ENCODE measurements around the gene TPT1. TPM values are rescaled to one million over a fixed set of nuclear protein-coding genes. Genes with fewer than 3 reads are reported as not detected.

The TPT1 gene
- total and polyA plus RNA-seq, 9 of the 15 experiments (the other 6 are each of a cell fraction or from before 2014, with no cell fraction given) = 602 to 2,508 (median 1,784) TPM

DNA sequence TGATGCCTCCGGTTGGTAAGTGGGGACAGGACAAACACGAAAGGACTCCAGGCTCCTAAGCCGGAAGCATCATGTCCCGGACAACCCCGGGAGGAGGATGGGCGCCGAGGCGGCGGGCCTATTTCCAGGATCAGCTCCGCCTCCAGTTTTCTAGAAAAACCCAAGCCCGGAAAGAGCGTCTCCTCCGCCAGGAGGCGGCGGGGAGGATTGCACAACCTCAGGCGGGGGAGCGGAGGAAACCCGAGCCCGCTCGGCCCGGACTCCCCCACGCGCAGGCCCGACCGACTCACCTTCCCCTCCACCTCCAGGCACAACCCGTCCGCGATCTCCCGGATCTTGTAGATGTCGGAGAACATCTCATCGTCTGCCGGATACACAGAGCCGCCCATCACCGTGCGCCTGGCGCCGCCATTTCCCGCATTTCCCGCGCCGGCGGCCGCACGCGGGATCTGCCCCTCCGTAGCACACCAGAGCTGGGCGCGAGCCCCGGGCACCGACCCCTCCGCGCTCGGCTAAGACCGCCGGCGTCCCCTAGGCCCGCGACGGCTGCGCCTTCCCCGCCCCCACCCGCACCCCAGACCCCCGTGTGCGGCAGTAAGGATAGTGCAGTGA is 455 bp downstream of the TPT1 start (continued):
- TF ChIP-seq, protein P1, sequence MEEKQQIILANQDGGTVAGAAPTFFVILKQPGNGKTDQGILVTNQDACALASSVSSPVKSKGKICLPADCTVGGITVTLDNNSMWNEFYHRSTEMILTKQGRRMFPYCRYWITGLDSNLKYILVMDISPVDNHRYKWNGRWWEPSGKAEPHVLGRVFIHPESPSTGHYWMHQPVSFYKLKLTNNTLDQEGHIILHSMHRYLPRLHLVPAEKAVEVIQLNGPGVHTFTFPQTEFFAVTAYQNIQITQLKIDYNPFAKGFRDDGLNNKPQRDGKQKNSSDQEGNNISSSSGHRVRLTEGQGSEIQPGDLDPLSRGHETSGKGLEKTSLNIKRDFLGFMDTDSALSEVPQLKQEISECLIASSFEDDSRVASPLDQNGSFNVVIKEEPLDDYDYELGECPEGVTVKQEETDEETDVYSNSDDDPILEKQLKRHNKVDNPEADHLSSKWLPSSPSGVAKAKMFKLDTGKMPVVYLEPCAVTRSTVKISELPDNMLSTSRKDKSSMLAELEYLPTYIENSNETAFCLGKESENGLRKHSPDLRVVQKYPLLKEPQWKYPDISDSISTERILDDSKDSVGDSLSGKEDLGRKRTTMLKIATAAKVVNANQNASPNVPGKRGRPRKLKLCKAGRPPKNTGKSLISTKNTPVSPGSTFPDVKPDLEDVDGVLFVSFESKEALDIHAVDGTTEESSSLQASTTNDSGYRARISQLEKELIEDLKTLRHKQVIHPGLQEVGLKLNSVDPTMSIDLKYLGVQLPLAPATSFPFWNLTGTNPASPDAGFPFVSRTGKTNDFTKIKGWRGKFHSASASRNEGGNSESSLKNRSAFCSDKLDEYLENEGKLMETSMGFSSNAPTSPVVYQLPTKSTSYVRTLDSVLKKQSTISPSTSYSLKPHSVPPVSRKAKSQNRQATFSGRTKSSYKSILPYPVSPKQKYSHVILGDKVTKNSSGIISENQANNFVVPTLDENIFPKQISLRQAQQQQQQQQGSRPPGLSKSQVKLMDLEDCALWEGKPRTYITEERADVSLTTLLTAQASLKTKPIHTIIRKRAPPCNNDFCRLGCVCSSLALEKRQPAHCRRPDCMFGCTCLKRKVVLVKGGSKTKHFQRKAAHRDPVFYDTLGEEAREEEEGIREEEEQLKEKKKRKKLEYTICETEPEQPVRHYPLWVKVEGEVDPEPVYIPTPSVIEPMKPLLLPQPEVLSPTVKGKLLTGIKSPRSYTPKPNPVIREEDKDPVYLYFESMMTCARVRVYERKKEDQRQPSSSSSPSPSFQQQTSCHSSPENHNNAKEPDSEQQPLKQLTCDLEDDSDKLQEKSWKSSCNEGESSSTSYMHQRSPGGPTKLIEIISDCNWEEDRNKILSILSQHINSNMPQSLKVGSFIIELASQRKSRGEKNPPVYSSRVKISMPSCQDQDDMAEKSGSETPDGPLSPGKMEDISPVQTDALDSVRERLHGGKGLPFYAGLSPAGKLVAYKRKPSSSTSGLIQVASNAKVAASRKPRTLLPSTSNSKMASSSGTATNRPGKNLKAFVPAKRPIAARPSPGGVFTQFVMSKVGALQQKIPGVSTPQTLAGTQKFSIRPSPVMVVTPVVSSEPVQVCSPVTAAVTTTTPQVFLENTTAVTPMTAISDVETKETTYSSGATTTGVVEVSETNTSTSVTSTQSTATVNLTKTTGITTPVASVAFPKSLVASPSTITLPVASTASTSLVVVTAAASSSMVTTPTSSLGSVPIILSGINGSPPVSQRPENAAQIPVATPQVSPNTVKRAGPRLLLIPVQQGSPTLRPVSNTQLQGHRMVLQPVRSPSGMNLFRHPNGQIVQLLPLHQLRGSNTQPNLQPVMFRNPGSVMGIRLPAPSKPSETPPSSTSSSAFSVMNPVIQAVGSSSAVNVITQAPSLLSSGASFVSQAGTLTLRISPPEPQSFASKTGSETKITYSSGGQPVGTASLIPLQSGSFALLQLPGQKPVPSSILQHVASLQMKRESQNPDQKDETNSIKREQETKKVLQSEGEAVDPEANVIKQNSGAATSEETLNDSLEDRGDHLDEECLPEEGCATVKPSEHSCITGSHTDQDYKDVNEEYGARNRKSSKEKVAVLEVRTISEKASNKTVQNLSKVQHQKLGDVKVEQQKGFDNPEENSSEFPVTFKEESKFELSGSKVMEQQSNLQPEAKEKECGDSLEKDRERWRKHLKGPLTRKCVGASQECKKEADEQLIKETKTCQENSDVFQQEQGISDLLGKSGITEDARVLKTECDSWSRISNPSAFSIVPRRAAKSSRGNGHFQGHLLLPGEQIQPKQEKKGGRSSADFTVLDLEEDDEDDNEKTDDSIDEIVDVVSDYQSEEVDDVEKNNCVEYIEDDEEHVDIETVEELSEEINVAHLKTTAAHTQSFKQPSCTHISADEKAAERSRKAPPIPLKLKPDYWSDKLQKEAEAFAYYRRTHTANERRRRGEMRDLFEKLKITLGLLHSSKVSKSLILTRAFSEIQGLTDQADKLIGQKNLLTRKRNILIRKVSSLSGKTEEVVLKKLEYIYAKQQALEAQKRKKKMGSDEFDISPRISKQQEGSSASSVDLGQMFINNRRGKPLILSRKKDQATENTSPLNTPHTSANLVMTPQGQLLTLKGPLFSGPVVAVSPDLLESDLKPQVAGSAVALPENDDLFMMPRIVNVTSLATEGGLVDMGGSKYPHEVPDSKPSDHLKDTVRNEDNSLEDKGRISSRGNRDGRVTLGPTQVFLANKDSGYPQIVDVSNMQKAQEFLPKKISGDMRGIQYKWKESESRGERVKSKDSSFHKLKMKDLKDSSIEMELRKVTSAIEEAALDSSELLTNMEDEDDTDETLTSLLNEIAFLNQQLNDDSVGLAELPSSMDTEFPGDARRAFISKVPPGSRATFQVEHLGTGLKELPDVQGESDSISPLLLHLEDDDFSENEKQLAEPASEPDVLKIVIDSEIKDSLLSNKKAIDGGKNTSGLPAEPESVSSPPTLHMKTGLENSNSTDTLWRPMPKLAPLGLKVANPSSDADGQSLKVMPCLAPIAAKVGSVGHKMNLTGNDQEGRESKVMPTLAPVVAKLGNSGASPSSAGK (IDR thresholded peaks at IDR 0.05) = peak; percentile 51
- TF ChIP-seq NCOA6 (IDR thresholded peaks at IDR 0.05) (no peak), STAT6 (CRISPR knock-in tag; IDR thresholded peaks at IDR 0.05) (no peak), CCNT2 (IDR thresholded peaks at IDR 0.05; ENCODE audit: borderline replicate concordance, extremely low read depth, insufficient read length, low read depth, low read length) (peak; percentile 78), GTF2F1 (IDR thresholded peaks at IDR 0.05; ENCODE audit: low read depth, low read length) (0 out of 2 replicates have a peak, but pooled peaks have one; percentile 41), TAF9B (IDR thresholded peaks at IDR 0.05; ENCODE audit: partially characterized antibody) (peak; percentile 48), FOXA3 (CRISPR knock-in tag; conservative IDR thresholded peaks at IDR 0.05 in 1 of 2, IDR thresholded peaks at IDR 0.05 in 1 of 2) (0 out of 4 replicates have a peak, but pooled peaks of 1 of the 2 experiments have one; percentile 36)
- TF ChIP-seq, protein P2, sequence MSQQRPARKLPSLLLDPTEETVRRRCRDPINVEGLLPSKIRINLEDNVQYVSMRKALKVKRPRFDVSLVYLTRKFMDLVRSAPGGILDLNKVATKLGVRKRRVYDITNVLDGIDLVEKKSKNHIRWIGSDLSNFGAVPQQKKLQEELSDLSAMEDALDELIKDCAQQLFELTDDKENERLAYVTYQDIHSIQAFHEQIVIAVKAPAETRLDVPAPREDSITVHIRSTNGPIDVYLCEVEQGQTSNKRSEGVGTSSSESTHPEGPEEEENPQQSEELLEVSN (IDR thresholded peaks at IDR 0.05; ENCODE audit: borderline replicate concordance in 1 of 2, extremely low read depth in 1 of 2, insufficient read depth in 1 of 2, insufficient read length in 1 of 2, low read depth in 1 of 2, low read length in 1 of 2, poor library complexity in 1 of 2, severe bottlenecking in 1 of 2) = peak in 1 of 2 experiments; percentile 67
